ENCODE data around the gene ZNF275.
"Not testable (repeated sequence)": the region's sequence is repeated elsewhere in the genome, so short reads cannot be mapped to it uniquely, and the experiment has no call there.

The ZNF275 gene, protein sequence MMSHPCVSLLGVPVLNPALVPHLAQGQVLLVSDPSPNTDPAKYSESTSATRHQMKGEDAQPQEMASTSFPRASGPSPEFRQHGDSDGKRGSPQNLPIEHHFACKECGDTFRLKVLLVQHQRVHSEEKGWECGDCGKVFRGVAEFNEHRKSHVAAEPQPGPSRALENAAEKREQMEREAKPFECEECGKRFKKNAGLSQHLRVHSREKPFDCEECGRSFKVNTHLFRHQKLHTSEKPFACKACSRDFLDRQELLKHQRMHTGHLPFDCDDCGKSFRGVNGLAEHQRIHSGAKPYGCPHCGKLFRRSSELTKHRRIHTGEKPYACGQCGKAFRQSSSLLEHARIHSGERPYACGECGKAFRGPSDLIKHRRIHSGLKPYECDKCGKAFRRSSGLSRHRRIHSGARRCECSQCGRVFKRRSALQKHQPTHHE
- total RNA-seq, result 18.5 to 23.7 (median 21.1) reads per million in 4 experiments

GRCh38 chrX:153333821-153334653 is at the start of gene ZNF275:
TSS of gene ZNF275 (plus strand) at chrX:153334153. CDS start at chrX:153336680, 2,527 bp downstream.
- DNase-seq, result peak; percentile 70

- DNase-seq, result not testable (repeated sequence)
Measured at GRCh38 chrX:153285678-153286077, 48.3 kb upstream of the ZNF275 start.

GRCh38 chrX:153288807-153289206 is 45.1 kb upstream of the ZNF275 start:
- DNase-seq, result not testable (repeated sequence)

- DNase-seq, result not testable (repeated sequence)
Measured at GRCh38 chrX:153293485-153294071, 40.4 kb upstream of the ZNF275 start.

DNA sequence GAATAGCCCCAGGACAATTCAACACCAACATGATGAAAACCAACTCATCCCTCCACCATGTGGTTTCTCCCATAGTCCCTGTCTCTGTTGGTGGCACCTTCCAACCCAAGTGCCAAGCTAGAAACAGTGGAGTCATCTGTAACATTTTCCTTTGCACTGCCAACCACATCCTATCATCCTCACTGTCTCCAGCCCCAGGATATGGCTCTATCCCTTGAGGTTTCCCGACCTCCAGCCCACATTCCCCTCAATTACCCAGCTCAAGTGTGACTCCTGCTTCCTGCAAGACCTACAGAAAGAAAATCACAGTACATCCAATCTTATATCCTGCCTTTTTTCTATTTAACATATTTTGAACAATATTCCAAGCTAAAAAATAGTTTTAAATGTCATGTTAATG is 36.6 kb upstream of the ZNF275 start:
- DNase-seq, result no peak

DNA sequence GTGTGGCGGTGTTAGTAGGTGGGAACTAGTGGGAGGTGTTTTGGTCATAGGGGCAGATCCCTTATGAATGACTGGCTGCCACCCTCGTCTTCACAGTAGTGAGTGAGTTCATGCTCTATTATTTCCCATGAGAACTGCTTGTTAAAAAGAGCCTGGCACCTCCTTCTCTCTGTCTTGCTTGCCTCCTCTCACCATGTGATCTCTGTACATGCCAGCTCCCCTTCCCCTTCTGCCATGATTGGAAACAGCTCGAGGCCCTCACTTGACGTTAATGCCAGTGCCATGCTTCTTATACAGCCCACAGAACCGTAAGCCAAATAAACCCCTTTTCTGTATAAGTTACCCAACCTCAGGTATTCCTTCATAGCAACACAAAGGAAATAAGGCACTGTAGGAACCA is 34.1 kb upstream of the ZNF275 start:
- no peak for DNase-seq

DNA sequence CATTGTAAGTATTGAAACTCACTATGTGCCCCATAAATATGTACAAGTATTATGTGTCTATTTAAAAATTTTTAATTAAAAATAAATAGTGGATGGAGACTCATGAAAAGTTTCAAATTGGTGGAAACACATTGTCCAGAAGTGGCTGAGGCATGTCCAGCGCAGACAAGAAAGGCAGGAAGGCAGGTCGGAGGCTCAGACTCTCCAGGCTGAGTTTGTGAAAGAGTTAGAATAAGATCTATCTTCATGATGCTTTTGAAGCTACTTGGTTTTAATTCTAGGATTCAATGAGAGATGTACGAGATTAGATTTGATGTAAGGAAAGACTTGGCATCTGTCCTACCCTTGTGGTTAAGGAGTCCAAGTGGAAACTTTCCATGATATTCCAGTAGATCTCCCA is 32.2 kb upstream of the ZNF275 start:
- no peak for DNase-seq

GRCh38 chrX:153302796-153303195 is 31.2 kb upstream of the ZNF275 start:
- DNase-seq, result no peak

DNA sequence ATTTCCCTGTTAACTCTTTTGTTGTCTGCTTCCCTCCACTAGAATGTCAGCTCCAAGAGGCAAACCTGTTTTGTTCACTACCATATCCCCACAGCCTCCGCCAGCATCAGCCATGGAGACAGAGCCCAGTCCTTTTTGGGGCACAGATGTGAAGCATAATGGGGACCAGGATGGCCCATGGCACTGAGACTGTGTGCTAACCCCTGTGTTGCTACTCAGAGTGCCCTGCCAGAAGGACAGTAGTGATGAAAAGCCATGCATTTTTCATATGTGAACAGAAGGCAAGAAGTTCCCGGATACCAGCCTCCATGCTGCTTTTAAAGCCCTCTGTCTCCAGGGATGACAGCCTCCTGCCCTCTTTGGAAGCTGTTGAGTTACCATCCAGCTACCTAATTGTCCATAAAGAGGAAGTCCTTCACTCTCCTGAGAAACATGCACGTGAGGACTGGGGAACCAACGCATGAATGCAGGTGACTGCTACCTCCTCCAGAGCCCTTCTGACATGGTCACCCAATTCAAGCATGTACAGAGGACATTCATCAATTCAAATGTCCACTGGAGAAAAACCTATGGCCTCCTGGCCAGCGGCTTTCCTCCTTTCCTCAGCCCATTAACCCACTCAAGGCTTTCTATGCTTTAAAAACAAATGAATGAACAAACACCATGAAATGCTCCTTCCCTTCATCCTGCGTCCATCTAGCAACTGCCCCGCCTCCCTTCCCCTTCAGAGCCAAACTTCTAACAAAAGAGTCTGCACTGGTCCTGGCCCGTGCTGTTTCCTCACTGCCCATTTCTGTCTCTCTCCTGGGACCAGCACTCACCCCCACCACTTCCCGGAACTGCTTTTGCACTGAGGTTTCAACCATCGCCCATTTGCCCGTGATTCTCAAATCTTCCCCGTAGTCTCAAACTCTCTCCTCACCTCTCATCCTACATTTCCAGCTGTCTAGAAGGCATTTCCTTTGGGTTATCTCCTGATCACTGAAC is 30.4 kb upstream of the ZNF275 start:
- DNase-seq, result no peak

DNA sequence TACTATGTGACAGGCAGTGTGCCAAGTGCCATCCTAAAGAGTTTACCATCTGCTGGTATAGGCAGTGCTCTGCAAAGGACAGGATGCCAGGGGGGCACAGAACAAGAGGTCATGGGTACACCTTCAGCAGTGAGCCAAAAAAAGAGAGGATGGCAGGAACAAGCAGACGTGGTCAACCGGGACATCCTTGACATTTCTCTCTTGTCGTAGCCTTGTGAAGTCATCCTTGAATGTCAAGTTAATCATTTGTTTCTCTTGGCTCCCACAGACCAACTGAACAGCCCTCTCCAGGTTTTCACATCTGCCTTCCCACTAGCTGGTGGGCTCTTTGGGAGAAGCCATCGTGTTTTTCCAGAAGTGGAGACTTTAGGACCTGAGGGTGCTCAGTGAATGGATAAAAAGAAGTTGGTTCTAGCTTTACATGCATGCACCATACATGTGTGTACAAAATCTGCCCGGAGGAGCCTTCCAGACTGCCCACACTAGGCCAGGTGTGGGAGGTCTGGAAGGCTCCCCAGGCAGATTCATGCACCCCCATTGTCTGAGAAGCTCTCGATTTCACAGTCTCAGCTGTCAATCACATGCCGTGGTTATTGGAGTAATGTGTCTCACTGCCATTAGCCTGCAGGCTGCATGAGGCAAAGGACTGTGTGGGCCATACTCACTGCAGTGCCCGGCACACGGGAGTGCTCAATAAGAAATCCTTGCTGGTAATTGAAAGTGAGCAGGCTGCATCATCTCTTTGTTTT is 28.8 kb upstream of the ZNF275 start:
- DNase-seq, result no peak

DNA sequence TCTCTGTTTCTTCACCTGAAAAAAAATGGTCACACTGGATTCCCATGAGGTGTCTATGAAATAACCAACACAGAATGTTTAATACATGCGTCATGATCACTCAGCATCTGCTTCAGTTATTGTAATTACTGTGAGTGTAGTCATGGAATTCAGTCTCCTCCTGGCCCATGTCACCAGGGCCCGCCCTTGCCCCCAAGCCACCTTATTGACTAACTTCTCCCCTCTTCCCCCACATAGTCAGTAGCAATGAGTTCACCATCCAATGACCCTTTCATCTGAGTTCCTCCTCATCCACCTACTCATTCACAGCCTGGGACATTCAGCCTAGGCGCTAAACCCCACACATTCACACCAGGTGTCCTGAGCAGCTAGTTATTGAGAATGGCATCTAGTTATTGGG is 28.0 kb upstream of the ZNF275 start:
- no peak for DNase-seq

DNA sequence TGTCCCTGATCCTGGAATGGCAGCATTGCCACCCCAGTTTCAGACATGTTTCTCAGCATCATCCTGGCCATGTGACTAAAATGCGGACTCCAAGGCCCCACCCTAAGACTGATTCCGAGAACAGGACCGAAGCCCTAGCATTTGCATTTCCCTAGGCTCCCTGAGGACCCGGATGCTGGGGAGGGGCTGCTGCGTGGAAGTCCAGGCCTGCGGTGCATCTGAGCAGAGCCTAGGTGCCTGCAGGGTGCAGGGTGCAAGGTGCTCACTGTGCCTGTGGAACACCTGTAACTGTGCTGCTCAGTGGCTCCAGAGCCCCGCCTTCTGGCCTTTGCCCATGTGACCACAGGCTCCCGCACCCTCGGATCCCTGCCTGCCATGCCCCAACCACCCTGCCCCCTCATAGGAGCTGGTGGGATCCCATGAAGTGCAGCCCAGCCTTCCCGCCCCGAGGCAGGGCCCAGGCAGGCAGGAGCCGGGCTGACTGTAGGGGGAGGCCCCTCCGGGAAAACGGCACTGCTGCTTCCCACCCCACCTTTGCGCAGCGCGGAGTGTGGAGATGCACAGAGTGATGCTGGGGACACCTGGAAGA is 27.3 kb upstream of the ZNF275 start:
- no peak for DNase-seq

GRCh38 chrX:153307276-153308178 is 26.4 kb upstream of the ZNF275 start:
- no peak for DNase-seq

GRCh38 chrX:153310901-153311300 is 23.1 kb upstream of the ZNF275 start:
- no peak for DNase-seq

- no peak for DNase-seq
Measured at GRCh38 chrX:153312041-153312440, 21.9 kb upstream of the ZNF275 start.

- no peak for DNase-seq
Measured at GRCh38 chrX:153312842-153313241, 21.1 kb upstream of the ZNF275 start.

DNA sequence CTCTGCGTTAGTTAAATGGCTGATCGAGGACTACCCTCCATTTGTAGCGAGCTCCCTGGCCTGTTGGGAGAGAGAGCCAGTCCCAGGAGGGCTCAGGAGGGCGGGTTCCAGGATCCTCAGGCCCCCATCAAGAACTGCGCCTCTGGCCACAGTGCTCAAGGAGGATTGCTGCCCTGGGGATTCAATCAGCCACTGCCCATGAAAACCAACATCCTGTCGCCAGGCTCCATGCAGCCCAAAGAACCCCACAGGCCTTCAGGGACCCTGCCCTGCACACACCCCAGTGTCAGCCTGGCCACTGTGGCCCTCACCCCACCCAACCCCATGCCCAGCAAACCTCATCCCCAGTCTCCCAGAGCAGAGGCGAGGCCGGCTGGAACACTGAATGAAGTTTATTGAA is 16.6 kb upstream of the ZNF275 start:
- DNase-seq, result no peak

- DNase-seq, result no peak
Measured at GRCh38 chrX:153317996-153318722, 15.8 kb upstream of the ZNF275 start.

- no peak for DNase-seq
Measured at GRCh38 chrX:153318811-153319210, 15.1 kb upstream of the ZNF275 start.

All from effector CD8-positive, alpha-beta T cell (primary cell).